UCSD-AML1 (cell line): ENCODE results near the gene ELFN2.
"Not testable (repeated sequence)": the region's sequence is repeated elsewhere in the genome, so short reads cannot be mapped to it uniquely, and the experiment has no call there.

Experiments used
- DNase-seq: peaks from one replicate; lab custom pipeline; 2025; ENCODE audit not compliant: unreplicated experiment; lab: John Stamatoyannopoulos, UW

Gene ELFN2

DNA sequence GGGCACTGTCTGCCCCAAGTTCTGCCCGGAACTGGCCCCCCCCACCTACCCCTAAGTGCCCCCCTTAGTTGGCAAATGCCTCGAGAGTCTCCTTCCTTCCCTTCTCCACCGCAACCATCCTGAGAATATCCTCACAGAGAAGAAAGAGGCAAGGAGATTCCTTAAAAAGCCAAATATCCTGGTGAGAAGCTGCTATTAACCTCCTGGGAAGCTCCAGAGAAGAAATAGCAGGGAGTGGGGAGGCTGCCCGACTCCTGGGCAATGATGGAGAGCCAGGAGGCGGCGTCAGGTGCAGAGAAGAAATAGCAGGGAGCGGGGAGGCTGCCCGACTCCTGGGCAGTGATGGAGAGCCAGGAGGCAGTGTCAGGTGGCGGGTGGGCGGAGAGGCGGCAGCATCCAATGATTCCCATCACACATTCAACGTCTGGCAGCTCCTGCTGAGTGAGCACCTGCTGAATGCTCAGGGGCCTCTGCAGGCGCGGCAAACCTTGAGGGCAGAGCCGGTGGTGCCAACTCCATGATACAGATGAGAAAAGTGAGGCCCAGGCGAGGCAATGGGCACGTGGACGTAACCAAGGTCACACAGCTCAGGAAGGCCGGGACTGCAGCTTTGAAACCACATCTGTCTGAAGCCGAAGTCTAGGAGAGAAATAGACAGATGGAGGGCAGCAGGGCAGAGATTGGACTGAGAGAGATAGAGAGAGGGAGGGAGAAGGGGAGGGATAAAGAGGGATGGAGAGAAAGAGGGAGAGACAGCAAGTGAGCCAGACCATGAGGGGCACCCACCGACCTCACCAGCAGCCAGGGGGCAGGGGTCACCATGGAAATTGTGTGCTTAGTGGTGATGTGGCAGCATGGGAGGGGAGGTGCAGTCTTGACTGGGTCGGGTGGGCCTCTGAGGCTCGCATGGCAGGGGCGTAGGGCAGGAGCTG, 86.7 kb downstream of the ELFN2 start:
- no peak for DNase-seq

DNA sequence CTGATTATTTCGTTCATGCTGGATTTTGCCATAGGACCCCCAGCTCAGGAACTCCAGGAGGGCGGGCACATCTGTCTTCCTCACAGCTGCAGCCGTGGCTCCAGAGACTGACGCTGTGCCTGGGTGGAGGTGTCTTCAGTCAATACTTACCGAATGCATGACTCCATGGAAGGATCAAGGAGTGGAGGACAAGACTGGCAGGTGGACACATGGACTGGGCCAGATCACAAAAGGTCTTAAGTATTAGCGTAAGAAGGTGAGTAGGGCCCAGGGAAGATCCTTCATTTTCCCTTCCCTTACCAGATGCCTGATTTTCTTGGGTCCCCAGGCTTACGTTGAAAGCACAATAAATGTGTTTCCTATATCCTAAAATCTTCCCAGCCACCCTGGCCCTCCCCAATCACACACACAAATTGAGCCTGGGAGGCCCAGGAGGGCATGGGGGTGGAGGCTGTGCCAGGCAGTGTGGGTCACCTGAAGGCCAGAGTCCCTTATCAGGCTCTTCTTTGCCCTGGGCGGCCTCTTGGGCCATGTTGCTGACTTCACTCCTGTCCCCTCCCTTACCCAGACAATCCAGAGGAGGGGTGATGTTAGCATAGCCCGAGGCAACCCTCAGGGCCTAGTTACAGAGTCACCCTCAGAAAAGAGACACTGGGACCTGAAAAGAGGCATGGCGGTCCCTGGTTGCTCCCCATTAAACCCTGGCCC, 88.6 kb downstream of the ELFN2 start:
- DNase-seq, result no peak

- DNase-seq, result no peak
These were observed 89.9 kb downstream of the ELFN2 start for GRCh38 chr22:37337204-37337943.

- DNase-seq, result no peak
These were observed 90.7 kb downstream of the ELFN2 start for GRCh38 chr22:37336579-37336978.

- DNase-seq, result no peak
These were observed 91.5 kb downstream of the ELFN2 start for GRCh38 chr22:37335806-37336199.

GRCh38 chr22:37334859-37335805, 92.1 kb downstream of the ELFN2 start:
- DNase-seq, result no peak

DNA sequence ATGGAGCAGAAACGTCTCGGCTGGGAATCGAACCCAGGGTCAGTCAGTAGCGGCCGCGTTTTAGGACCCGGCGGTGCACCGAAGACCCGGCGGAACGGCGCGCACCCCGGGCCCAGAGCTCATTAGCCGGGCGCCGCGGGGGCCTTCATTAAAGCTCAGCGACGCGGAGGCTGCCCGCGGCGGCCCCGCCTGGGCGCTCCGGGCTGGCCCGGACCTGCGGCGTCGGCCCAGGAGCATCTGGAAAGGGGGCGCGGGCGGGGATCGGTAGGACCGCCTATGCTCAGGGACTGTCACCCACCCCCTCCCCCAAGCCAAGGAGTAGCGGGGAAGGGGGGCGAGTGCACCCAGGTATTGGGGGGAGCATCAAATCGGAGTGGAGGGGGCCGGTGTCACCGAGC, 92.8 kb downstream of the ELFN2 start:
- no peak for DNase-seq

GRCh38 chr22:37333724-37334460, 93.4 kb downstream of the ELFN2 start:
- no peak for DNase-seq

DNA sequence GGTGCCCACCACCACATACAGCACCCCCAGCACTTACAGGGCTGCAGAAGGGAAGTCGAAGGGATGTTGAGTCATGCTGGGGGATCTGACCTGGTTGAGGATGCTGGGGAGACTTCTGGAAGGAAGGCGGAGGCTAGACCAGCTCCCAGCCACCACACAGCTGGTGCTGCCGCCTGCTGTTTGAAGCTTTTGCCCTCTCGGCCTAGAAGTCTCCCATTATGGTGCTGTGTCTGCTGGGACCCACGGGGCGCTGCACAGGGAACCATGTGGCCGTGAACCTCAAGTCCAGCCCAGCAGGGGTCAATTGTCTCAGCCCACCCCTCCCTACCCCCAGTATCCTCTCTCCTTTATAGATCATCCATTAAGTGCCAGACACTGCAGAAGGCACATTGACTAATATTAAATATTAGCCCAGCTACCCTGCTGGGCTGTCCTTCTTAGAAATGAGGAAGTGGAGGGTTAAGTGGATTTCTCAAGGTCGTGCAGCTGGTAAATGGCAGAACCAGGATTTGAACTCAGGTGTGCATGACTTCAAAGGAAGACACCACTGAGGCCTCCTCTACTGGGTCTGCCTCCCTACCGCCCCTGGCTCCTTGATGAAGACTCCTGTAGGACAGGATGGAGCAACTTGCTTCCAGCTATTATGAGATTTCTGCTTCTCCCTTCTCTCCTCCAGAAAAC, 95.3 kb downstream of the ELFN2 start:
- DNase-seq, result peak; percentile 55

- no peak for DNase-seq
These were observed 96.2 kb downstream of the ELFN2 start for GRCh38 chr22:37331034-37331428.

DNA sequence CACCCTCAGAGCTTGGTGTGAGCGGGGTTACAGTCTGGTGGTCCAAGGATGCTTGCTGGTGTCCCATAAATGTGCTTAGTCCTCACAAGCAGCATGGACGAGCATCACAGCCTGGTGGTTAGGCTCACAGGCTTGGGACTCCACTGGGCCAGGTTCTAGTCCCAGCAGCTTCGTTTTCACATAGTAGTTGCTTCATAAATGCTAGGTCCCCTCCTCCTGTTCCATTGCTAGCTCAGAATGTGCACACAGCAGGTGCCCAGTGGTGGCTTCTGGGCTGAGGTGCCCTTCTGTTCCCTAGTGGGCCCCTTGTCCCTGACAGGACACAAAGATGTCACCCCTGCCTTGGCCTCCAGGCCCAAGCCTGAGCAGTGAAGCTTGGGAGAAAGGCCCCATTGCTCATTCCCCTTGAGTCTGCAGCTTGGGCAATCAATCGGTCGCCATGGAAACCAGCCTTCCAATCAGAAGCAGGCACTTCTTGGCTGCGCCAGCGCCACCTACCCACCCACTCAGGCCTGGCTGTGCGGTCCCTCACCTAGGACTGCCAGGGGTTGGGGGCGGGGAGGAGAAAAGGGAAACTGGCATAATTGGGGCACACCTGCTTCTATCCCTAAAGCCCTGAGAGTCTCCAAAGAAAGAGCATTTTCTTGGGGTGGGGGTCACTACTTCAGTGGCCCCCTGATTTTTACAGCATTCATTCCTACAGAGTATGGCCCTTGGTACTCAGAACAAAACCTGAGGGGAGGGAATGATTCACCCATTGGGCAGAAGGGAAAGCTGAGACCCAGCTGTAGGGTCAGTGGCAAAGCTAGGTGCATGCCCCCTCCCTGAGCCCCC, 96.9 kb downstream of the ELFN2 start:
- DNase-seq, result peak; percentile 66

GRCh38 chr22:37329238-37330140, 97.8 kb downstream of the ELFN2 start:
- no peak for DNase-seq

- not testable (repeated sequence) for DNase-seq
These were observed 98.6 kb downstream of the ELFN2 start for GRCh38 chr22:37328538-37329237.

- DNase-seq, result no peak
These were observed 99.3 kb downstream of the ELFN2 start for GRCh38 chr22:37328017-37328416.

DNA sequence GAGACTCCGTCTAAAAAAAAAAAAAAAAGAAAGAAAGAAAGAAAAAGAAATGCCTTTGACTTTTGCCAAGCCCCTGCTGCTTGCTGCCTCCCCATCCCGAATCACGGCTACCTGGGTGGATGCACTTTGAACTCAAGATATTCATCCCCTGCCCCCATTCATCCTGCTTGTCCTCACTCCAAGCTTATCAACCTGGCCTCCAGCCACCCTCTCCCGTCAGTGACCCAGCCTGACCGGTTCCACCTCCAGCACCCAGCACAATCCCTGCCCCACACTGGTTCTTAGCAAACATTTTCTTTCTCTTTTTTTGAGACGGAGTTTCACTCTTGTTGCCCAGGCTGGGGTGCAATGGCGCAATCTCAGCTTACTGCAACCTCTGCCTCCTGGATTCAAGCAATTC, 100.6 kb downstream of the ELFN2 start:
- DNase-seq, result no peak

DNA sequence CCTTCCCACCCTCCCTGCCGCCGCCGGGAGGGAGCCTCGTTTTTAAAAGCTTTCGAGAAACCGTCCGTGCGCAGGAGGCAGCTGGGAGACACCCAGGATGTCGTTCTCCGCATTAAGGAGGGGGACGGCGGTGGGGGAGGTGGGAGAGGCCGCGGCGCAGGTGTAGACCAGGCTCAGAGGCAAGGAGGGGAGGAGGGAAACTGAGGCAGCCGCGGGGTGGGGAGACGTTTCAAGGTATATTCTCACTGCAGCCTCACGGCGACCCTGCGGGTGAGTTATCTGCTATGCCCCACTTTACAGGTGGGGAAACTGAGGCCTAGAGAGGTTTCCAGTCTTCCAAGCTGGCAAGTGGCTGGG, 102.3 kb downstream of the ELFN2 start:
- no peak for DNase-seq
